Measurements from ENCODE around the gene PRR36. TPM values are rescaled to one million over a fixed set of nuclear protein-coding genes. Genes with fewer than 3 reads are reported as not detected.
"Not testable (repeated sequence)": the region's sequence is repeated elsewhere in the genome, so short reads cannot be mapped to it uniquely, and the experiment has no call there.

The PRR36 gene
- total and polyA plus RNA-seq, 4 experiments from 2014 or later: 0.06 to 0.36 (median 0.29) TPM; not detected in 1

DNA sequence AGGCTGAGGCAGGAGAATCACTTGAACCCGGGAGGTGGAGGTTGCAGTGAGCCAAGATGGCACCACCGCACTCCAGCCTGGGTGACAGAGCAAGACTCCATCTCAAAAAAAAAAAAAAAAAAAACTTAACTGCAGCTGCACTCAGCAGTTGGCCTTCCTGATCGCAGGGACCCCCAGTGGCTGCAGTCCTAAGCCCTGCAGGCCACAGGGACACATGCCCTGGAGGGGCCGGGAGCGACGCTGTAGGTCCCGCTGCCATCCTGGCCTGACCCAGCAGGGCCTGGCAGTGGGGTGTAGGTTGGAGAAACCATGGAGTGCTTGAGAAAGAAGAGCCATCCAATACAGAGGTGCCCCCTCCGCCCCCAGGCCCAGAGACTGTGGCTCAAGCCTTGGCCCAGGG lies 15.1 kb downstream of the PRR36 start:
- H3K27me3 Mint-ChIP-seq; H3K4me3 ChIP-seq (ENCODE audit: low read length in 2 of 2); H3K4me3 Mint-ChIP-seq; H3K27me3 ChIP-seq (ENCODE audit: insufficient read depth, low read length); H3K36me3 ChIP-seq (ENCODE audit: insufficient read depth, low read length); H3K9me3 ChIP-seq (ENCODE audit: control insufficient read depth in 1 of 2, low read length in 2 of 2); H3K27ac Mint-ChIP-seq; H3K27ac ChIP-seq (ENCODE audit: low read depth, low read length); H3K4me1 Mint-ChIP-seq; DNase-seq; intact Hi-C loops (cut with micrococcal nuclease); H3K36me3 Mint-ChIP-seq; H3K9me3 Mint-ChIP-seq: not testable (repeated sequence)
- ChIA-PET CTCF (ENCODE audit: partially characterized antibody) (interaction anchor here (1.0 to 2.6 kb wide), 3 partner anchors 10 to 143 kb away, joined by 3 to 15 read pairs (median 3); no protein-coding TSS in a partner anchor), POLR2A (ENCODE audit: partially characterized antibody) (interaction anchor here (0.6 kb wide), 1 partner anchor 10 kb away, joined by 4 read pairs; no protein-coding TSS in a partner anchor)
- H3K4me1 ChIP-seq (ENCODE audit: insufficient read depth, low read length): peaks cover 14% of the 10 kb centered on the region

DNA sequence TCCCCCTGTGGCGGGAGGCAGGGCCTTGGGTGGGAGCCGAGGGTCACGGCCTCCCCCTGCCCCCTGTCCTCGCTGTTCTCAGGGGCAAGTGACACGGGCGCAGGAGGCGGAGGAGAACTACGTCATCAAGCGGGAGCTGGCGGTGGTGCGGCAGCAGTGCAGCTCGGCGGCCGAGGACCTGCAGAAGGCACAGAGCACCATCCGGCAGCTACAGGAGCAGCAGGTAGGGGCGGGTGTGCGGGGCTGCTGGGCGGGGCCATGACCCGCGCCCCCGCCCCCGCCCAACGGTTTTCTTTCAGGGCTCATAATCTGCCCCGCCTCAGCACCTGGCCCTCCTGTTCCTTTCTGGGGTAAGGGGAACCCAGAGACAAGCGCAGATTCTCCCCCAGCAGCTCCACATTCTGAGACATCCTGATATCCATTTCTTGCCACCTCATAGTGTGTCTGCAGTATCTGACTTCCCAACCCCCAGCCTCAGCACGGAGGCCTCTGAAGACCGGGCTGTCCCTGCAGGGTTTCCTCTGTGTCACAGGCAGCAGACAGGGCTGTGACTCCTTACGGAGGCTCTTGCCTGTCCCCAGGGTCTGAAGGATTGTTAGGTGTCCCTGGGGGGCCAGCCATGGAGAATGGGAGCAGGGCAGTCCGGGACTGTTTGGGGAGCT lies 15.9 kb downstream of the PRR36 start:
- Mint-ChIP-seq H3K27ac (no peak overlapping the region), H3K4me1 (peaks cover 0 to 12% (median 2%) of the 10 kb centered on the region in 4 donors), H3K36me3 (no peaks in the 10 kb centered on the region), H3K27me3 (no peaks in the 10 kb centered on the region), H3K9me3 (no peaks in the 10 kb centered on the region), H3K4me3 (no peak overlapping the region)
- Histone ChIP-seq H3K36me3 (ENCODE audit: insufficient read depth, low read length) (no peaks in the 10 kb centered on the region), H3K27me3 (ENCODE audit: insufficient read depth, low read length) (peaks cover 7% of the 10 kb centered on the region), H3K9me3 (ENCODE audit: control insufficient read depth in 1 of 2, low read length in 2 of 2) (no peaks in the 10 kb centered on the region), H3K27ac (ENCODE audit: low read depth, low read length) (no peak overlapping the region), H3K4me1 (ENCODE audit: insufficient read depth, low read length) (peaks cover 17% of the 10 kb centered on the region), H3K4me3 (ENCODE audit: low read length in 2 of 2) (no peak overlapping the region)
- DNase-seq: no peak
- intact Hi-C loops (cut with micrococcal nuclease): no loop called here
- ChIA-PET POLR2A (ENCODE audit: partially characterized antibody) (interaction anchor here (0.6 kb wide), 1 partner anchor 11 kb away, joined by 4 read pairs; no protein-coding TSS in a partner anchor), CTCF (ENCODE audit: partially characterized antibody) (interaction anchor here (1.1 to 2.6 kb wide), 4 partner anchors 9 to 145 kb away, joined by 3 to 15 read pairs (median 4); partner anchors contain the start of gene MAP2K7)

DNA sequence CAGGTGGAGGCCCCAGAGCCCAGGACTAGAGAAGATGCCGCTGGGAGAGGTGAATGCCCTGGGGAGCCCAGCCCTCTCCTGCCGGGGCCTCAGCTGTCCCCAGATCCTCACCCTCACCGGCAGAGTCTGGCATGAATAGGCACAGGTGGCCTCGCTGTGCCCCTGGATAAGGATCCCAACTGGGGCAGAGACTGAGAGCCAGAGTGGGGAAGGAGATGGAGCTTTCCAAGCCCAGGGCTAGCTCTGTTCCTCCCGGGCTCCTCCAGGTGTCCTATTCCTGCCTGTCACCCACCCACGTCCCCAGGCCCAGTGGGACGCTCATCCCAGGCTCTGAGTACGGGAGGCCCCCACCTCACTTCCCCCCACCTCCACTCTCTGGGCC lies 16.5 kb downstream of the PRR36 start:
- no peak for DNase-seq
- intact Hi-C loops (cut with micrococcal nuclease): no loop called here
- Mint-ChIP-seq H3K9me3 (no peaks in the 10 kb centered on the region), H3K36me3 (no peaks in the 10 kb centered on the region), H3K4me1 (peaks cover 3 to 17% (median 6%) of the 10 kb centered on the region in 4 donors), H3K4me3 (no peak overlapping the region), H3K27me3 (no peaks in the 10 kb centered on the region), H3K27ac (no peak overlapping the region)
- H3K36me3 ChIP-seq (ENCODE audit: insufficient read depth, low read length): no peaks in the 10 kb centered on the region
- ChIA-PET POLR2A (ENCODE audit: partially characterized antibody) (interaction anchor here (1.0 kb wide), 1 partner anchor 12 kb away, joined by 3 read pairs; no protein-coding TSS in a partner anchor), CTCF (ENCODE audit: partially characterized antibody) (interaction anchor here (1.1 to 2.6 kb wide), 3 partner anchors 11 to 145 kb away, joined by 3 to 15 read pairs (median 4); partner anchors contain the start of gene MAP2K7)
- H3K4me1 ChIP-seq (ENCODE audit: insufficient read depth, low read length): peaks cover 22% of the 10 kb centered on the region
- H3K9me3 ChIP-seq (ENCODE audit: control insufficient read depth in 1 of 2, low read length in 2 of 2): no peaks in the 10 kb centered on the region
- H3K4me3 ChIP-seq (ENCODE audit: low read length in 2 of 2): no peak overlapping the region
- peaks cover 7% of the 10 kb centered on the region for H3K27me3 ChIP-seq (ENCODE audit: insufficient read depth, low read length)
- no peak overlapping the region for H3K27ac ChIP-seq (ENCODE audit: low read depth, low read length)

DNA sequence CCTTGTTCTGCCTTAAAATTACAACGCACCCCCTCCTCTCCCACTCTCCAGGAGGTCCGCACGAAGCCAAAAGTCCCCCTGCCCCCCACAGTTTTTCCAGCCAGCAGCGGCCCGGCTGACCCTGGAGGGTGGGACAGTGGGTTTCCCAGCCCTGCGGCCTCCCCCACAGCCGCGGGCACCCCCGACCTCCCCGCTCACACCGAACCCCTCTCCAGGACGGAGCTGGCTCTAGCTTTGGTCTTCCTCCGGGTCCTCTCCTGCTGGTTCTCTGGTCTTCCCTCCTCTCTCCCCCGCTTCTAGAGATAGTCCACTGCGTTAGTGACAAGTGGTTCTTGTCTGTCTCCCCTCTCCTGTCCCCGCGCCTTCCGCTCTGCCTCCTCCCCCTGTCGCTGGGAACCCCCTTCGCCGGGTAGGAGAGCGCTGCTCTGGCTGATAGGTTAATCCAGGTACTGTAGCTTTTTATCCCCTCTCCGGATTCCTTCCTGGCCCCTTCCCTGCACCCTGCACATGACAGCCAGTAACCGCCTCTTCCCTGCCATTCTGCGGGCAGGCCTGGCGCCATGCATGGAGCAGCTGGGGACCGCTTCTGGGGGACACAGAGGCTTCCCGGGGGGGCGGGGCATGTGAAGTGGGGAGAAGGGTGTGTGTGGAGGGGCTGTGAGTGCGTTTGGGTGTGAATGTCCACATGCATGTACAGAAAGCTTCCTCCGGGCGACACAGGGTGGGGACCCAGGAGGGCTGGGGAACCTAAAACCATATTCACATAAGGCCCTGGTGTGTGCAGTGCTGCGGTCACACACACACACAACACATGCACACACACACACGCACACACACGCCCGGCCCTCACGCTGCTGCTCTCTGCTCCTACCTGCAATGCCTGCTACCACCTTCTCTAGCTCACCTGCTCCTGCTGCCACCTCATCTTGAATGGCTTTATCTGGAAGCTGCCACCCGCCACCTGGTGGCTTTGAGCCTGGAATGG lies 17.2 kb downstream of the PRR36 start:
- H3K9me3 Mint-ChIP-seq: no peaks in the 10 kb centered on the region
- Histone ChIP-seq H3K4me1 (ENCODE audit: insufficient read depth, low read length) (peaks cover 18% of the 10 kb centered on the region), H3K4me3 (ENCODE audit: low read length in 2 of 2) (no peak overlapping the region), H3K9me3 (ENCODE audit: control insufficient read depth in 1 of 2, low read length in 2 of 2) (no peaks in the 10 kb centered on the region), H3K27ac (ENCODE audit: low read depth, low read length) (no peak overlapping the region), H3K27me3 (ENCODE audit: insufficient read depth, low read length) (peaks cover 7% of the 10 kb centered on the region), H3K36me3 (ENCODE audit: insufficient read depth, low read length) (no peaks in the 10 kb centered on the region)
- H3K36me3 Mint-ChIP-seq: no peaks in the 10 kb centered on the region
- intact Hi-C loops (cut with micrococcal nuclease): no loop called here
- ChIA-PET CTCF (ENCODE audit: partially characterized antibody) (interaction anchor here (1.1 to 2.6 kb wide), 2 partner anchors 12 to 146 kb away, joined by 4 to 15 read pairs; no protein-coding TSS in a partner anchor), POLR2A (ENCODE audit: partially characterized antibody) (interaction anchor here (1.0 kb wide), 1 partner anchor 13 kb away, joined by 3 read pairs; no protein-coding TSS in a partner anchor)
- no peak overlapping the region for H3K27ac Mint-ChIP-seq
- H3K4me1 Mint-ChIP-seq: peaks cover 3 to 18% (median 6%) of the 10 kb centered on the region in 4 donors
- no peaks in the 10 kb centered on the region for H3K27me3 Mint-ChIP-seq
- no peak for DNase-seq
- H3K4me3 Mint-ChIP-seq: no peak overlapping the region

DNA sequence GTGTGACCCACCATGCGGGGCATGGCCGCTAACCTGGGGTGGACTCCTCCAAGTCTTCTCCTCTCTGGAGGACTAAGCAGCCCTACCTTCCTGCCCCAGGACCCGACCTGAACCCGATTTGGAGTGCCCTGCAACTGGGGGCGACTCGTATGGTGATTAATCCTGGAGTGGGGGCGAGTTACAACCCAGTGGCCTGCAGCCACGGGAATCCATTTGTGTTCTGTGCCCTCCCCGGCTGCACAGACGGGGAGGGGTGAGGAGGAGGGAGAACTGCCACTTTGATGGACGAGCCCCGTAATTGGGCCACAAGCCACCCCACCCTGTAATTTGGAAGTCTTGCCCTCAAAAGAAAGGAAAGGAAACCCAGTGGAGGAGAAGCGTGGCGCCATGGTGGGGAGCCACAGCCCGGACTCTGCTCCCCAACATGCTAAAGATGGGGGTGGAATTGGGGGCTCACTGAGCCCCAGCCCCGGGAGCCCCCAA lies 18.0 kb downstream of the PRR36 start:
- Histone ChIP-seq H3K9me3 (ENCODE audit: control insufficient read depth in 1 of 2, low read length in 2 of 2) (no peaks in the 10 kb centered on the region), H3K27ac (ENCODE audit: low read depth, low read length) (no peak overlapping the region), H3K4me3 (ENCODE audit: low read length in 2 of 2) (no peak overlapping the region), H3K27me3 (ENCODE audit: insufficient read depth, low read length) (peaks cover 4% of the 10 kb centered on the region), H3K36me3 (ENCODE audit: insufficient read depth, low read length) (no peaks in the 10 kb centered on the region), H3K4me1 (ENCODE audit: insufficient read depth, low read length) (peaks cover 10% of the 10 kb centered on the region)
- intact Hi-C loops (cut with micrococcal nuclease): no loop called here
- POLR2A ChIA-PET (ENCODE audit: partially characterized antibody): no interaction called here
- no peak for DNase-seq
- H3K27me3 Mint-ChIP-seq: no peaks in the 10 kb centered on the region
- H3K4me1 Mint-ChIP-seq: peaks cover 3 to 13% (median 6%) of the 10 kb centered on the region in 4 donors
- no peak overlapping the region for H3K27ac Mint-ChIP-seq
- H3K36me3 Mint-ChIP-seq: no peaks in the 10 kb centered on the region
- CTCF ChIA-PET (ENCODE audit: partially characterized antibody): no interaction called here
- H3K4me3 Mint-ChIP-seq: no peak overlapping the region
- H3K9me3 Mint-ChIP-seq: no peaks in the 10 kb centered on the region

DNA sequence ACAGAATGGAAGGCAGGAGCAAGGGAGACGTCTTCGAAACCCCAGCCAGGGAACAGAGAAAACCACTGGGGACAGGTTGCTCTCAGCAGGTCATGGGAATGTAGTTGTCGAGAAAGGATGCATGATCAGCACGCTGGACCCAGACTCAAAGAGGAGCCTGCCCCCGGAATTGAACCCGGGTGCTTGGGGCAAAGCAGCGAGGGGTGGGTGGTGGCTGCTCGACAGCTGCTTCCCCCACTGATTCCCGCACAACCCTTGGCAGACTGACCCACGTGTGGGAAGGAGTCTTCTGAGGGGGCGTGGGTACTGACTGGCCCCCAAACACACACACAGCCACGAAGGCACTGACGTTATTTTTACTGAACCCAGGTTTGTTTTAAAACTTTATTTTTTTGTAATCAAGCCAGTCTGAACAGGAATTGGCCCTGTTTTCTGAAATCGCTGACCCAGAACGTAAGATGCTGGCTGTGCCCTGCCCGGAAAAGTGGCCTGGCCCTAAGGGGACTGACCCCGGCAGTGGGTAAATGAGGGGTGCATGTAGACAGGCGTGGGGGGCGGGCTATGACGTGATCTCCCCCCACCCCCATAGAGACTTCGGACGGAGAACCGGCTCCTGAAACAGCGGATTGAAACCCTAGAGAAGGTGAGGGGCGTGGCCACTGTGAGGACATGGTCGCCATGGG lies 18.6 kb downstream of the PRR36 start:
- H3K4me1 Mint-ChIP-seq: peaks cover 3 to 10% (median 6%) of the 10 kb centered on the region in 4 donors
- intact Hi-C loops (cut with micrococcal nuclease): no loop called here
- CTCF ChIA-PET (ENCODE audit: partially characterized antibody): interaction anchor here (3.2 kb wide), 1 partner anchor 88 kb away, joined by 12 read pairs; the partner anchor contains the start of gene TIMM44

More for the DNA sequence above, 18.6 kb downstream of the PRR36 start:
- Mint-ChIP-seq H3K27ac (no peak overlapping the region), H3K27me3 (no peaks in the 10 kb centered on the region), H3K36me3 (no peaks in the 10 kb centered on the region), H3K9me3 (no peaks in the 10 kb centered on the region), H3K4me3 (no peak overlapping the region)
- POLR2A ChIA-PET (ENCODE audit: partially characterized antibody): no interaction called here
- Histone ChIP-seq H3K36me3 (ENCODE audit: insufficient read depth, low read length) (no peaks in the 10 kb centered on the region), H3K27me3 (ENCODE audit: insufficient read depth, low read length) (no peaks in the 10 kb centered on the region), H3K9me3 (ENCODE audit: control insufficient read depth in 1 of 2, low read length in 2 of 2) (no peaks in the 10 kb centered on the region), H3K27ac (ENCODE audit: low read depth, low read length) (no peak overlapping the region), H3K4me1 (ENCODE audit: insufficient read depth, low read length) (peaks cover 8% of the 10 kb centered on the region), H3K4me3 (ENCODE audit: low read length in 2 of 2) (no peak overlapping the region)
- no peak for DNase-seq
